Measurements from ENCODE around the gene RHBDL1. TPM values are rescaled to one million over a fixed set of nuclear protein-coding genes. Genes with fewer than 3 reads are reported as not detected.

Gene RHBDL1
- 1.6 TPM for total RNA-seq

GRCh38 chr16:674968-675883 is at the start of gene RHBDL1:
Gene RHBDL1 (plus strand): TSS chr16:675671. CDS start chr16:675791, 120 bp downstream.

GRCh38 chr16:630815-631405 is 44.6 kb upstream of the RHBDL1 start, which contains the start of gene WFIKKN1:
Gene WFIKKN1 (plus strand): TSS chr16:630985. CDS start chr16:631254, 269 bp downstream.

DNA sequence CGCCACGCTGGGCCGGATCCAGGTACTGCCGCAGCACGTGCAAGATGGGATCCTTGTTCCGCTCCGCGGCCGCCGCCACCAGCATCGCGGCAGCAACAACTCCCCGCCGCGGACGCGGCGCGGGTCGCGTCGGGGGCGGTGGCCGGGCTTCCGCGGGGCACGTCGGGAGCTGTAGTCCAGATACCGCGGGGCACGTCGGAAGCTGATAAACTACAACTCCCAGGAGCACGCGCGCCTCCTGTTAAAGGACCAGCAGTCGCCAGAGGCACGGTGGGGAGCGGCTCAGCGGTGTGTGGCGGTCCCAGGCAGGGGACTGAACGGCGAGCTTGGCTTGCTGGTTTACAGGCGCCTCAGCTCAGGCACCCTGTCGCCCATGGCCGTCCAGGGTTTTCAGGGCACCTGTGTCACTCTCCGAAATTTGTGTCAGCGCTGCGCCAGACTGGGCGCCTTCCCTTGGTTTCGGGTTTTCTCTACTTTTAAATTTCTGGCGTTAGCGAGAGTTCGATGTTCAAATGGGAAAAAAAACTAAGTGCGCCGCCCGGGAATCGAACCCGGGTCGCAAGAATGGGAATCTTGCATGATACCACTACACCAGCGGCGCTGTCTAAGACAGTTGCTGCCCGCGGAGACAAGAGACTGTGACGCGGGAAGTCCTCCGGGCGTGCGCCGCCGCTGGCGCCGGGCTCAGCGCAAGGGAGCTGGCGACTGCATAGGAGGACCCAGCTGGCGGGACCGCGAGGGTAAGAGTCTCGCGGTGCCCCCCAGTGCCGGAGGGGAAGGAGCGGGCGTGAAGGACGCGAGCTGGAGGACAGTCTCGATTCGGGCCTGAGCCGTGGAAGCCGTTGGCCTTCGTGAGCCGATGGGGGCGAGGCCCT is 39.0 kb upstream of the RHBDL1 start, which contains the start of gene METTL26:
TSS of gene METTL26 (minus strand) at position 100 of the 875 bp plus-strand sequence. CDS start at position 85, 15 bp downstream.

DNA sequence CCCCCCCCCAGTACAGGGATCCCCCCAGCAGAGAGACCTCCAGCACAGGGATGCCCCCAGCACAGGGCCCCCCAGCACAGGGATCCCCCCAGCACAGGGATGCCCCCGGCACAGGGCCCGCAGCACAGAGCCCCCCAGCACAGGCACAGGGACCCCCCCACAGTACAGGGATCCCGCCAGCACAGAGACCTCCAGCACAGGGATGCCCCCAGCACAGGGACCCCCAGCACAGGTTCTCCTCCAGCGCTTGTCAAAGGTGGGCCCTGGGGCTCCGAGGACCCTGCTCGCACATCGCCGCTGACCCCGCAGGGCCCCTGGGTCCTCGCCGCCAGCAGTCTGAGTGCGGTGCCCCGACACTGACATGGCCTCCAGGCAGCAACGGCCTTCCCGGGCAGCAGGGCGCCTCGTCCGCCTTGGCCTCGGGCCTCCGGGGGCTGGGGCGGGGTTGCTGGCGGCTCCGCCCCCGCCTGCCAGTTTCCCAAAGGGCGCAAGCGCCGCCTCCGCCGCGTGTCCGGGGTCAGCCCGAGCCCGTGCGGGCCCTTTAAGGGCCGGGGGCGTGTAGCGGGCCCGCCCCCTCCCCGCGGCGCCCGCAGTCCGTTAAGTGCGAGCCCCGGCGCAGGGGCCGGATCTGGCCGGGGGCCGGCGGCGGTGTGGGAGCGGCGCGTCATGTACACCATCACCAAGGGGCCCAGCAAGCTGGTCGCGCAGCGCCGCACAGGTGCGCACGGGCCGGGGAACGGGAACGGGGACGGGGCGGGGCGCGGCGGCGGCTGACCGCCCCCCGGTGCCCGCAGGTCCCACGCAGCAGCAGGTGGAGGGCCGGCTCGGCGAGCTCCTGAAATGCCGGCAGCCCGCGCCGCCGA is 33.9 kb upstream of the RHBDL1 start, which contains the start of gene MCRIP2:
TSS of gene MCRIP2 (plus strand) at position 503 of the 863 bp plus-strand sequence. CDS start at position 667, 164 bp downstream.

GRCh38 chr16:648781-649589 is 26.5 kb upstream of the RHBDL1 start, which contains the start of gene WDR90:
Gene WDR90 (plus strand): TSS chr16:649365. CDS start chr16:649417, 52 bp downstream.

DNA sequence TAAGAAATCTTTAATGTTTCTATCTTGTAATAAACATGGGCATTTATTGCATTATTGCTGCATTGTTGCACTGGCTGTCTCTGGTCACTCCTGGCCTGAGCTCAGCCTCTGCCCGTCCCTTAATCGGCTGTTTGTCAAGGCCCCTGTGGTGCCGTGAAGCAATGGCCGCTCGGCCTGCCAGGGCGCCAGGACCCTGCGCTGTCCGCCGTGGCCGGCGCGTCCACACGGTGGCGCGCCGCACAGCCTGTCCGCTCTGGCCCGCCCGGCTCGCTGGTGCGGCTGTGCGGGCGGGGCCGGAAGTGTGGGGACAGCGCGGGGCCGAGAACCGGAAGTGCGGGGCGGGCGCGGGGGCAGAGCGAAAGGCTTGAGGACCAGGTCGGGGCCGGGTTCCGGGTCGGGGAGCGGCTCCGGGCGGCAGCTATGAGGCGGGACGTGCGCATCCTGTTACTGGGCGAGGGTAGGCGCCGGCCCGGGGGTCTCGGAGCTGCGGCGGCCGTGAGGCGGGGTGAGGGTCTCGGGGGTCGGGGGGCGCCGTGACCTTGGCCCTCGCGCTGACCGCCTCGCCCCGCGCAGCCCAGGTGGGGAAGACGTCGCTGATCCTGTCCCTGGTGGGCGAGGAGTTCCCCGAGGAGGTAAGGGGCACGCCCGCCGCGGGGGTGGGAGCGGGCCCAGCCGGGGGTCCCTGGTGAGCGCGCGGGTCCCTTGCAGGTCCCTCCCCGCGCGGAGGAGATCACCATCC is 7.5 kb upstream of the RHBDL1 start, which contains the start of gene RHOT2:
TSS of gene RHOT2 (plus strand) at position 353 of the 739 bp plus-strand sequence. CDS start at position 421, 68 bp downstream.

DNA sequence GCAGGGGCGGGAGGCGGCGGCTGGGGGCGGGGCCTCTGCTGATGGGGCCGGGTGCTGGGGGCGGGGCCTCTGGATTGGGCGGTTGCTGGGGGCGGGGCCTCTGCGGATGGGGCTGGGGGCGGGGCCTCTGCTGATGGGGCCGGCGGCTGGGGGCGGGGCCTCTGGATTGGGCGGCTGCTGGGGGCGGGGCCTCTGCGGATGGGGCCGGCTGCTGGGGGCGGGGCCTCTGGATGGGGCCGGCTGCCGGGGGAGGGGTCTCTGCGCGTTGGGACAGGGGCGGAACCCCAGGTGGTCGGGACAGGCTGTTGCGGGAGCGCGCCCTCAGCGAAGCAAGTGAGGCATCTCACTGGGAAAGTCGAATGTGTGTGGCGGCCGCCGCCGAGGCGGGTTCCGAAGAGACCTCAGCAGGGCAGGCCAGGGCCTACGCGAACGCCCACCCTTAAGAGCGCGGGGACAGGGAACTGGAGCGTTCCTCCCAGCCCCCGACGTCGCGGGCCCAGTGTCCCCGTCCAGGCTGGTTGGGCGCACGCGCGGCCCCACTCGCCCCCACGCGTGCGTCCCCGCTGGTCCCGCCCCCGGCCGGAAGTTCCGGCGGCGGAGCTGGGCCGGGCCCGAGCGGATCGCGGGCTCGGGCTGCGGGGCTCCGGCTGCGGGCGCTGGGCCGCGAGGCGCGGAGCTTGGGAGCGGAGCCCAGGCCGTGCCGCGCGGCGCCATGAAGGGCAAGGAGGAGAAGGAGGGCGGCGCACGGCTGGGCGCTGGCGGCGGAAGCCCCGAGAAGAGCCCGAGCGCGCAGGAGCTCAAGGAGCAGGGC is 4.5 kb downstream of the RHBDL1 start, which contains the start of gene STUB1:
TSS of gene STUB1 (plus strand) at position 597 of the 811 bp plus-strand sequence. CDS start at position 713, 116 bp downstream.

DNA sequence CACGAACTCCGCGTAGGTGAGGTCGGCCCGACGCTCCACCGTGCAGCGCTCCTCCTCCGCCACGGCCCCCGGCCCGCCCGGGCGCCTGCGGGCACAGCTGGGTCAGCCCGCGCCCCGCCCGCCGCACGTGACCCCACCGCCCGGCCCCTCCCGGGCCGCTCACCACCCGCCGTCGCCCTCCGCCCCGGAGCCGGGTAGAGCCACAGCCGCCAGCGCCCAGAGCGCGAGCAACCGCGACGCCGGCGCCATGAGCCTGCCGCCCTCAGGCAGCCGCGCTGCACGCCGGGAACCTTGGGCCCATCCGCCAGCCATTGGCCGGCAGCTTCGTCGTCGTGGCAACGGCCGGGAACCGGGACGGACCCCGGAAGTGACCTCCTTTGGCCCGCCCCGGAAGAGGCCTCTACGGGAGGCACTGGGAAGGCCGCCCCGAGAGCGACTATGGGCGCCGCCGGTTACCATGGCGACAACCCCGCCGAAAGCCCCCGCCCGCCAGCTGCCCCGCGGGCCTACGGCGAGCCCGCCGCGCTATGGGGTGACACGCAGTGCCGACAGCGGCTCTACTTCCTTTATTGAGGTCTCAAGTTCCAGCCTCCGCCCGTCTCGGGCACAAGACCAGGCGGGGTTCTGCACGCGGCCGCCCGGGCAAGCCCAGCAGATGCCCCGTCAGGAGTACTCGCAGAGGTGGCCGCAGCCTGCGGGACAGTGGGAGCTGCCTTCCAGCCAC is 8.8 kb downstream of the RHBDL1 start, which contains the start of gene JMJD8:
TSS of gene JMJD8 (minus strand) at position 264 of the 724 bp plus-strand sequence. CDS start at position 249, 15 bp downstream.

DNA sequence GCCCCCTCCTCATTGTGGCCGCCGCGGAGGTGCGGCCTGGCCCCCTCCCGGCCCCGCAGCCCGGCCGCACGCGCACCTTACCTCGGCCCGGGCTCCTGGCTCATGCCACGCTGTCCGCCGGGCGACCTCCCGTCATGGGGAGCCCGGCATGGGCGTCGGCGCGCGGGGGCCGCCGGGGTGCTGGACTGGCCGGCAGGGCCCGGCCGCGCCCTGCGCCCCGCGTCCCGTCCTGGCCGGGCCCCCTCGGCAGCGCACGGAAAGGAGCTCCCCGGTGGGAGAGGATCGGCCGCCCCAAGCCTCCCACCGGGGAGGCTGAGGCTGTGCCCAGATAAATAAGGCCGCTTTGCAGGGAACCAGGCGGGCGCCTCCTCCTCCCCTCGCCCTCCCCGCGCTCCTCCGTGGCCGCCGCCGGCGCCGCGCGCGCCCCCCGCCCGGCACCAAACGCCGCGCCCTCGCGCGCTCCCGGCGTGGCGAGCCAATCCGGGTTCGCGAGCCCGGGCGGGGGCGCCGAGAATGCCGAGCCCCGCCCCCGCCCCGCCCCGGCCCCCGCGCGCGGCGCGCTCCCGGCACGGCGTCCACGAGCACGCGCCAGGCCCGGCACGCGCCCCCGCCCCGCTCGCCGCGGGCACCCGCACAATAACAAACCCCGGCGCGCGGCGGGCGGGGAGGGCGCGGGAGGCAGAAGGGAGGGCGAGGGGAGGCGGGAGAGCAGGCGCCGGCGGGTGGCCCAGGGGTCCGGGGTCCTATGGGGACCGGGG is 30.1 kb downstream of the RHBDL1 start, which contains the start of gene FBXL16:
TSS of gene FBXL16 (minus strand) at position 371 of the 758 bp plus-strand sequence. CDS start 8,396 bp downstream, outside the sequence.

DNA sequence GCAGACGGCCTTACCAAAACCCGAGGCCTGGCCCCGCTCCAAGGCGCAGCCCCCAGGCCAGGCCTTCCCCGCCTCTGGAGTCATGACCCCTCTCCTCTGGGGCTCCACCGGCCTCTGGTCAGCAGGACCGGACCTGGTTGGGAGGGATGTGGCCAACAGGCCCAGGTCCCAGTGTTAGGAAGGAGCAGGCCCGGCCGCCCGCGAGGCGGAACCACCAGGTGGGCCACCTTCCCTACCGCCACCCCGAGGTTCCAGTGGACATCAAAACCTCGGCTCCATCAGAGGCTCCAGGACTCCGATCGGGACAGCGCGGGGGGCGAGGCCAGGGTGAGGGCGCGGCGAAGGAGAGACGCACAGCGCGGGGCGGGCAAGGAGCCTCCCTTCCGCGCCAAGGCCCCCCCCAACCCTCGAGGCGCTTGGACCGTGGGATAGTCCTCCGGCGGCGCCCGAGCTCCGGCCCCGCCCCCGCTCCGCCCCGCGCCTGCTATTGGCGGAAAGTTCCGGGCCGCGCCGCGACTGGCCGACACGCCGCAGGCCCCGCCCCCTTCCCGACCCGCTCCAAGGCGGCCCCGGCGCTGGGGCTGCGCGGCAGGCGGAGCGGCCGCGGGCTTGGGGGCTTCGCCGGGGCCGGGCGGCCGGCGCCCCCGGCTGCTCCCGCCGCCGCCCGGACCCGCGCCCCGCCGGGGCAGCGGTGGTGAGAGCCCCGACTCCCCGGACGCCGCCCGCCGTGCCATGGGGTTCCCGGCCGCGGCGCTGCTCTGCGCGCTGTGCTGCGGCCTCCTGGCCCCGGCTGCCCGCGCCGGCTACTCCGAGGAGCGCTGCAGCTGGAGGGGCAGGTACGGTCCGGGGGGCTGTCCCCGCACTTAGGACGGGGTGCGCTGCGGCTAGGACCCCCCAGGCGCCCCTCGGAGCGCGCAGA is 39.3 kb downstream of the RHBDL1 start, which contains the start of gene METRN:
TSS of gene METRN (plus strand) at position 561 of the 919 bp plus-strand sequence. CDS start at position 733, 172 bp downstream.

DNA sequence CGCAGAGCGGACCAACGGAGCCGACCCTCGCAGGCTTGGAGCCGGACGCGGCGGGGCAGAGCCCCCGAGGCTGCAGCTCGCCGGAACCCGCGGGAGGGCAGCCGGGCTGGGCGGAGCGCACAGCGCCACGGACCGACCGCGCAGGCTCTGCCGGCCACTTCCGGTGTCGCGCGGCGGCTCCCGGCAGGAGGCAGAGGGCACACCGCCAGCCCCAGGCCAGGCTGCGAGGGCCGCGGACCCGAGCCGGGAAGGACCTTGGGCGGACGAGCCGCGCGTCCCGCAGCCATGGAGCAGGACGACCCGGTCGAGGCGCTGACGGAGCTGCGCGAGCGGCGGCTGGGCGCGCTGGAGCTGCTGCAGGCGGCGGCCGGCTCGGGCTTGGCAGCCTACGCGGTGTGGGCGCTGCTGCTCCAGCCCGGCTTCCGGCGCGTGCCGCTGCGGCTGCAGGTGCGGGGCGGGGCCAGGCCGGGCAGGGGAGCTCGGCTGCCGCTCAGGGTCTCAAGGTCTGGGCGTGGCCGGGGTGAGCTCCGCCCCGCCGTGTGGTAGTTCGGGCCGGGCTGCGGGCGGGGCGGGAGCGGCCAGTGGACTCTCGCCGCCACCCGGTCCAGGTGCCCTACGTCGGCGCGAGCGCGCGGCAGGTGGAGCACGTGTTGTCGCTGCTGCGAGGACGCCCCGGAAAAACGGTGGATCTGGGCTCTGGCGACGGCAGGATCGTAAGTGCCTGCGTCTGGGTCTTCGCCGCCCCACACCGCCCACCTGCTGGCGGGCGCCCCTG is 45.7 kb downstream of the RHBDL1 start, which contains the start of gene ANTKMT:
TSS of gene ANTKMT (plus strand) at position 157 of the 775 bp plus-strand sequence. CDS start at position 286, 129 bp downstream.

DNA sequence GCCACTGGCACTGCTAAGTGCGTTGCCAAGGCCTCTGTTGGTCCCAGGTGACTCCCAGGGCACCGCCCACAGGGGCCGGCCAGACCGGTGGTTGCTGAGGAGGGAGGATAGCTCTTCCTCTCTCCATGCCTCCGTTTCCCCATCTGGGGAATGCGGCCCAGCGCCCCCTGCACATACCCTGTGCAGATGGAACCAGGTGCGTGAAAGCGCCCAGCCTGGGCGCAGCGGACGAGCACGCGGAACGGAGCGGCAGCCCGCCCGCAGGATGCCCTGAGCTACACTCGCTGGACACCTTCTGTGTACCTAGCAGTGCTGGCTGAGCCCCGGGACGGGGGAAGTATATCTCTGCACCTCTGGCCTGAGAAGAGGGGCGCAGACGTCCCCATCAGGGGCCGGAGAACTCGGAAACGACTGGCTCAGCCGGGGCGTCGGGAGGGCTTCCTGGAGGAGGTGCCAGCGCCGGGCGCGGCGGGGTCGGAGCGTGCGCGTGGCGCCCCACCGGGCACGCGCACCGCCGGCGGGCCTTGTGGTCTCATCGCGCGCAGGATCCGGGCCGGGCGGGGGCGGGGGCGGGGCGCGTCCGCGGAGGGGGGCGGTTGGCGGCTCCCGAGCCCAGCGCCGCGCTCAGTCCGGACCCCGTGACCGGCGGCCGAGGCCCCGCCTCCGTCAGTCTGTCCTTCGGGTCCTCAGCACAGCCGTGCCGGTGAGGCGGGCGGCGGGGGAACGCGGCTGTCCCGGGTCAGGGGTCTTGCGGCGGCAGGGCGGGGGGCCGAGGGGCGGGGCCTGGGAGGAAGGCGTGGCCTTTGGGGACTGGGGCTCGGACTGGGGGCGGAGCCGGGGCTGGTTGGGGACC is 51.2 kb downstream of the RHBDL1 start, which contains the start of the genes CCDC78 and HAGHL:
TSS of gene CCDC78 (minus strand) at position 6 of the 853 bp plus-strand sequence. CDS start 76 bp downstream, outside the sequence.
TSS of gene HAGHL (plus strand) at position 669 of the 853 bp plus-strand sequence. CDS start 404 bp downstream, outside the sequence.

All from parietal lobe (tissue), 1 donor.